GM23248 (cell line): Measurements from ENCODE around the gene TSPAN9. TPM values are rescaled to one million over a fixed set of nuclear protein-coding genes. Genes with fewer than 3 reads are reported as not detected.

Source experiments
- DNase-seq: peaks from one replicate; pipeline ENCODE4 v3.0.0-alpha.2; 2015
- H2AFZ ChIP-seq: fragments of 200-600 bp; sonication (generic); 2 replicates; pipeline ENCODE4 v1.6.1; 2016; ENCODE audit warnings: antibody characterized with exemption
- H3F3A ChIP-seq: fragments of 200-600 bp; sonication (generic); 2 replicates; pipeline ENCODE4 v1.6.1; 2016; ENCODE audit warnings: mild to moderate bottlenecking, antibody characterized with exemption, mixed run types; ENCODE audit not compliant: insufficient read depth
- H3K27ac ChIP-seq: fragments of 200-600 bp; sonication (generic); 2 replicates; pipeline ENCODE4 v1.5.1; 2016; ENCODE audit warnings: mild to moderate bottlenecking
- H3K27me3 ChIP-seq: fragments of 200-600 bp; sonication (generic); replicated peaks from 2 replicates; pipeline ENCODE4 v1.6.1; 2016; ENCODE audit warnings: mild to moderate bottlenecking; ENCODE audit not compliant: insufficient read depth
- H3K36me3 ChIP-seq: fragments of 200-600 bp; sonication (generic); 2 replicates; pipeline ENCODE4 v1.6.1; 2016; ENCODE audit warnings: low read depth, mild to moderate bottlenecking
- H3K4me1 ChIP-seq: fragments of 200-600 bp; sonication (generic); 2 replicates; pipeline ENCODE4 v1.6.1; 2016; ENCODE audit warnings: mild to moderate bottlenecking; ENCODE audit not compliant: insufficient read depth
- H3K4me2 ChIP-seq: fragments of 200-600 bp; sonication (generic); one replicate; pipeline ENCODE4 v1.6.1; 2016; ENCODE audit warnings: mild to moderate bottlenecking; ENCODE audit not compliant: unreplicated experiment
- H3K4me3 ChIP-seq: fragments of 200-600 bp; sonication (generic); 2 replicates; pipeline ENCODE4 v1.5.1; 2016; ENCODE audit warnings: mild to moderate bottlenecking
- H3K79me2 ChIP-seq: fragments of 200-600 bp; sonication (generic); 2 replicates; pipeline ENCODE4 v1.6.1; 2016; ENCODE audit warnings: mild to moderate bottlenecking; ENCODE audit not compliant: insufficient read depth
- H3K9ac ChIP-seq: fragments of 200-600 bp; sonication (generic); 2 replicates; pipeline ENCODE4 v1.6.1; 2016; ENCODE audit warnings: mild to moderate bottlenecking
- H3K9me2 ChIP-seq: fragments of 200-600 bp; sonication (generic); 2 replicates; pipeline ENCODE4 v1.6.1; 2016; ENCODE audit warnings: mixed run types, mild to moderate bottlenecking, moderate library complexity; ENCODE audit not compliant: insufficient read depth
- H3K9me3 ChIP-seq: fragments of 200-600 bp; sonication (generic); one replicate; pipeline ENCODE4 v1.6.1; 2017; ENCODE audit warnings: low read depth
- H4K20me1 ChIP-seq: fragments of 200-600 bp; sonication (generic); 2 replicates; pipeline ENCODE4 v1.6.0; 2016; ENCODE audit not compliant: insufficient read depth
- EZH2 ChIP-seq: fragments of 200-600 bp; sonication (generic); IDR thresholded peaks from 2 replicates; pipeline ENCODE4 v1.6.1; 2018; ENCODE audit warnings: antibody characterized with exemption, mild to moderate bottlenecking; ENCODE audit not compliant: insufficient read depth, poor library complexity, severe bottlenecking
- EZH2phosphoT487 ChIP-seq: fragments of 200-600 bp; sonication (generic); IDR thresholded peaks from 2 replicates; pipeline ENCODE4 v1.6.1; 2018; ENCODE audit warnings: antibody characterized with exemption, moderate library complexity, mild to moderate bottlenecking, low read depth; ENCODE audit not compliant: insufficient read depth
- WGBS, 2 experiments: methylation state at CpG; one replicate each; pipeline ENCODE4 v1.1.6; 2015 to 2017; ENCODE audit warnings: low lambda C conversion rate in 2 of 2, low coverage in 1 of 2; ENCODE audit errors: missing lambda C conversion rate in 2 of 2; 5-methylcytosine and 5-hydroxymethylcytosine counted together
- in situ Hi-C: fragments of 300-500 bp; cut with MboI; formaldehyde crosslinking; loops from 2 replicates; pipeline ENCODE4 v1.15.0; 2020
- polyA plus RNA-seq: library from polyadenylated mRNA; unstranded; fragments of >200 nt; fragmentation: Nextera tagmentation; extraction: Ambion mirVana; gene quantifications from 2 replicates; pipeline ENCODE4 v1.2.1, GENCODE V29; 2016
- total RNA-seq: library from RNA; depleted of rRNA; stranded (reverse); fragments of >200 nt; shearing (Covaris generic); gene quantifications from 2 replicates; pipeline ENCODE4 v1.2.3, GENCODE V29; 2014; rRNA removed

The TSPAN9 gene
- total RNA-seq (13.3 and 14.4 TPM in 2 replicates), polyA plus RNA-seq (8.0 and 9.5 TPM in 2 replicates)

DNA sequence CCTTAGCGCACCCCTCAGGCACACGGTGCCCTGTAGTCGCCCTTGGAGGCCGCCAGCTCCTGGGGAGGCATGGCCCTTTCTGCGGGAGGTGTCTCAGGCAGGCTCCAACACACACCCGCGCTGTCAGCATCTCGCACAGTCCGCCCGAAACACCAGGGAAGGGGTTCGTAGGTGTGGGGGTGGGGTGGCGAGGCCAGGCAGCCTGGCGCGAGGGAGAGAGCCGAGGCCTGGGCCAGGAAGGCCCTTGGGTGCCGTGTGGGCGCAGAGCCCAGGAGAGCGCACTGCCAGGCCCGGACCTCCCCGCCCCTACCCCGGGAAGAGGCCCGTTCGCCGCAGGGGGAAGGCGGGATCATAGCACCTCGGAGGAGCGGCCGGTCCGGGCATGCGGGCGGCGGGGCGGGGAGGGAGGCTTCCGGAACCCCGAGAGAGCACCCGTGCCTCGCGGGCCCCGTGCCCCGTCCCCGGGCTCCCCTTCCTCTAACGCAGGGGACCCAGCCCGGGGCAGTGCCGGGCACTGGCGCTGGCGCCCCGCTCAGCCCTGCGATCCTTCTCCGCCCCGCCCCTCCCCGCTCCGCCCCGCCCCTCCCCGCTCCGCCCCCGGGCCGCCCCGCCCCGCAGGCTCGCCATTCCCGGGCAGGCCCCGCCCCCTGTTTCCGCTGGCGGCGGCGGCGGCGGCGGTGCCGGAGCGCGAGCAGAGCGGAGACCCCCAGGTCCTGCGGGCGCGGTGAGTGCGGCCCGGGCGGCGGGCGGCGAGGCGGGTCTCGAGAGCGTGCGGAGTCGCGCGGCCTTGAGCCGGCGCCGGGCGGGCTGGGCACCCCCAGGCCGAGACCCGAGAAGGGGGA lies at the start of gene TSPAN9:
TSPAN9 (plus strand) TSS at position 650 of the 842 bp plus-strand sequence. CDS start 123,815 bp downstream, outside the sequence.
- no peaks in the 10 kb centered on the region for H3K9me2 ChIP-seq
- H3K9ac ChIP-seq: peak within 1 kb of the TSS; percentile 80
- peak within 1 kb of the TSS; percentile 80 for H3K4me3 ChIP-seq
- H2AFZ ChIP-seq: peak within 1 kb of the TSS; percentile 93
- H3K9me3 ChIP-seq: no peaks in the 10 kb centered on the region
- peak; percentile 82 for DNase-seq
- H3K27me3 ChIP-seq: no peaks in the 10 kb centered on the region
- WGBS, 2 experiments: 3% methylated on average over 15 to 80 of the region's 95 CpGs
- H4K20me1 ChIP-seq: no peaks in the 10 kb centered on the region
- peak within 1 kb of the TSS; percentile 11; the same call in 1 of the 2 replicates for H3K27ac ChIP-seq
- in situ Hi-C loops: no loop called here
- no peak for TF ChIP-seq EZH2phosphoT487
- no peak for TF ChIP-seq EZH2
- no peaks in the 10 kb centered on the region for H3F3A ChIP-seq
- no peaks in the 10 kb centered on the region for H3K36me3 ChIP-seq
- H3K4me1 ChIP-seq: peaks cover 4% of the 10 kb centered on the region; the same call in 1 of the 2 replicates
- peak within 1 kb of the TSS; percentile 87 for H3K4me2 ChIP-seq
- H3K79me2 ChIP-seq: no peaks in the 10 kb centered on the region; the same call in 1 of the 2 replicates

DNA sequence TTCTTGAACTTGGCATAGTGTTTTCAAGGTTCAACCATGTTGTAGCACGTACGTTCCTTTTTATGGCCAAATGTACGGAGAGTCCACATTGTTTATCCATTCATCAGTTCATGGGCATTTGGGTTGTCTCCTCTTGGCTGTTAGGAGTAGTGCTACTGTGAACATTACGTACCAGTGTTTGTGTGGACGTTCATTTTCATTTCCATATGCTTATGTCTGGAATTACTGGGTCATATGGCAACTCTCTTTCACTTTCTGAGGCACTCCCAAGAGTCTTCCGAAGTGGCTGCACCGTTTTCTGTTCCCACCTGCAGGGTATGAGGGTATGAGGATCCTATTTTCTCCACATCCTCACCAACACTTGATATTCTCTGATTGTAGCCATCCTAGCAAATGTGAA lies 49.1 kb upstream of the TSPAN9 start:
- DNase-seq: no peak
- TF ChIP-seq EZH2phosphoT487 (no peak), EZH2 (no peak)
- no peak overlapping the region for H3K27ac ChIP-seq
- no peaks in the 10 kb centered on the region for H3K79me2 ChIP-seq
- H2AFZ ChIP-seq: no peak overlapping the region
- in situ Hi-C loops: no loop called here
- H3K27me3 ChIP-seq: no peaks in the 10 kb centered on the region
- no peaks in the 10 kb centered on the region for H4K20me1 ChIP-seq
- H3K9ac ChIP-seq: no peak overlapping the region
- H3K4me2 ChIP-seq: no peak overlapping the region
- no peaks in the 10 kb centered on the region for H3K9me2 ChIP-seq
- H3K4me3 ChIP-seq: no peak overlapping the region
- 80% methylated on average over 7 of the region's 7 CpGs for WGBS, 2 experiments
- no peaks in the 10 kb centered on the region for H3K36me3 ChIP-seq
- H3K4me1 ChIP-seq: no peaks in the 10 kb centered on the region
- no peaks in the 10 kb centered on the region for H3K9me3 ChIP-seq
- no peaks in the 10 kb centered on the region for H3F3A ChIP-seq

DNA sequence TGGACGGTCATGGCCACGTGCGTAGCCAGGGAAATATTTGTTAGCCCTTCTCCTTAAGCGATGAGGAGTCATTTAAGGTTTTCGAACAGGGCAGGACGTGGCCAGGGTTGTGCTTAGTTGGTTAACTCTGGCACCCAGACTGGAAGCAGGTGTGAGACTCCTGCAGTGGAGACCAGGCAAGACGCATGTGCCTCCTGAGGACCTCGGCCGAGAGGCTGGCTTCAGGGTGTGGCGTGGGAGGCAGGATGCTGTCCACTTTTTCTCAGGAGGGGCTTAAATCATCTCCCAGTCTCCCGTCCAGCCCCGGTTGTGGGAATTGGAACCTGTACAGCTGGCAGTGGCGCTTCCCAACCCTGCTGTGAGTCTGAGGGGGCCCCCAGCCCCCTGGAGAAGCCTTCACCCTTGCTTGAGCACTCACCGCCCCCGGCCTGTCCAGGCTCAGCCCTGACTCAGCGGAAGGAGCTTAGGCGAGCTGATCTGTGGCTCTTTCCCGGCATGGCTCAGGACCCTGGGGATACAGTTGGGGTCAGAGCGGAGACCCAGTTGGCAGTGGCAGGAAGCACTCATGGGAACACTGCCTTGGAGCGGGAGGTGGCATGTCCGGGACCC lies 46.3 kb upstream of the TSPAN9 start:
- 83 to 89% methylated on average over 20 to 21 of the region's 21 CpGs for WGBS, 2 experiments
- no peak overlapping the region for H2AFZ ChIP-seq
- H3K4me1 ChIP-seq: no peaks in the 10 kb centered on the region
- no peak overlapping the region for H3K4me3 ChIP-seq
- no peaks in the 10 kb centered on the region for H3K79me2 ChIP-seq
- H3K27me3 ChIP-seq: no peaks in the 10 kb centered on the region
- H3K36me3 ChIP-seq: no peaks in the 10 kb centered on the region
- no peaks in the 10 kb centered on the region for H3K9me2 ChIP-seq
- DNase-seq: peak; percentile 6
- no peak overlapping the region for H3K27ac ChIP-seq
- TF ChIP-seq EZH2phosphoT487: no peak
- TF ChIP-seq EZH2: no peak
- H3K4me2 ChIP-seq: no peak overlapping the region
- H3K9me3 ChIP-seq: no peaks in the 10 kb centered on the region
- no peak overlapping the region for H3K9ac ChIP-seq
- no peaks in the 10 kb centered on the region for H4K20me1 ChIP-seq
- in situ Hi-C loops: loop anchor here (10.0 kb wide), 1 partner anchor 146 kb away; no protein-coding TSS in a partner anchor
- H3F3A ChIP-seq: no peaks in the 10 kb centered on the region

- no peaks in the 10 kb centered on the region for H3K27me3 ChIP-seq
- no peaks in the 10 kb centered on the region for H3K4me1 ChIP-seq
- no peak overlapping the region for H3K27ac ChIP-seq
- no peaks in the 10 kb centered on the region for H3K9me3 ChIP-seq
- H3K79me2 ChIP-seq: no peaks in the 10 kb centered on the region
- 79 to 80% methylated on average over 12 of the region's 12 CpGs for WGBS, 2 experiments
- H4K20me1 ChIP-seq: no peaks in the 10 kb centered on the region
- no peak overlapping the region for H3K4me2 ChIP-seq
- H3K9me2 ChIP-seq: no peaks in the 10 kb centered on the region
- TF ChIP-seq EZH2phosphoT487 (no peak), EZH2 (no peak)
- no peak overlapping the region for H2AFZ ChIP-seq
- no peaks in the 10 kb centered on the region for H3K36me3 ChIP-seq
- no peak overlapping the region for H3K9ac ChIP-seq
- no peak for DNase-seq
- no peak overlapping the region for H3K4me3 ChIP-seq
- no peaks in the 10 kb centered on the region for H3F3A ChIP-seq
- in situ Hi-C loops: loop anchor here (10.0 kb wide), 1 partner anchor 147 kb away; no protein-coding TSS in a partner anchor
Observed at GRCh38 chr12:3032161-3032560, 45.0 kb upstream of the TSPAN9 start.
